Lower leg skin (tissue), 3 donors: ENCODE results near the gene GPR61.

Source experiments
- POLR2A ChIP-seq, 2 donors: fragments of 450-650 bp; IDR thresholded peaks; one replicate each; pipeline ENCODE4 v1.6.1; 2016 to 2017; ENCODE audit warnings: antibody characterized with exemption in 2 of 2, mild to moderate bottlenecking in 1 of 2, moderate library complexity in 1 of 2
- TF ChIP-seq, protein P1 (sequence below), 3 donors: fragments of 450-650 bp; IDR thresholded peaks; one replicate each; pipeline ENCODE4 v1.5.1; 2016; ENCODE audit warnings: antibody characterized with exemption in 3 of 3, mild to moderate bottlenecking in 3 of 3, moderate library complexity in 2 of 3

DNA sequence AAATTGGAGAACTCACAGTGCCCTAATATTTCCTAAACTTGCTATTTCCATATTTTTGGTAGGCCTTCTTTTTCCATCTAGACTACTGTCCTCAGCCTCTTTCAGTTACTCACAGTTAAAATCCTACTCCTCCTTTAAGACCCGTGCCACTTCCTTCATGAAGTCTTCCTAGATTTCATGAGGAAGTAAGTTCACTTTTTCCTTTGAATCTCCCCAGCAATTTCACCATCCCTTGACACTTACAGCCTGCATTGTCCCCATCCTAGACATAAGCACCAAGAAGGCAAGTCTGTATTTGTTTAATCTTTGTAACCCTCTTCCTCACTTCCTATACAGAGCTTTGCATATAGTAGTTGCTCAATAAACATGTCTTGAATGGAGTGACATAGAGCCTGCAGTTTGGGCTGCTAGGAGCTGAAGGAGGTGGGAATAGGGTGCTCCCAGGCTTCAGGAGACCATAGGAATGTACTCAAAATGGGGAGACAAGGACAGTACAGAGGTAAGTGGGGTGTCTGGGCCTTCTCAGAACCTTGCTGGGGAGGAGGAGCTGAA, 5.3 kb upstream of the GPR61 start:
- TF ChIP-seq, protein P1, sequence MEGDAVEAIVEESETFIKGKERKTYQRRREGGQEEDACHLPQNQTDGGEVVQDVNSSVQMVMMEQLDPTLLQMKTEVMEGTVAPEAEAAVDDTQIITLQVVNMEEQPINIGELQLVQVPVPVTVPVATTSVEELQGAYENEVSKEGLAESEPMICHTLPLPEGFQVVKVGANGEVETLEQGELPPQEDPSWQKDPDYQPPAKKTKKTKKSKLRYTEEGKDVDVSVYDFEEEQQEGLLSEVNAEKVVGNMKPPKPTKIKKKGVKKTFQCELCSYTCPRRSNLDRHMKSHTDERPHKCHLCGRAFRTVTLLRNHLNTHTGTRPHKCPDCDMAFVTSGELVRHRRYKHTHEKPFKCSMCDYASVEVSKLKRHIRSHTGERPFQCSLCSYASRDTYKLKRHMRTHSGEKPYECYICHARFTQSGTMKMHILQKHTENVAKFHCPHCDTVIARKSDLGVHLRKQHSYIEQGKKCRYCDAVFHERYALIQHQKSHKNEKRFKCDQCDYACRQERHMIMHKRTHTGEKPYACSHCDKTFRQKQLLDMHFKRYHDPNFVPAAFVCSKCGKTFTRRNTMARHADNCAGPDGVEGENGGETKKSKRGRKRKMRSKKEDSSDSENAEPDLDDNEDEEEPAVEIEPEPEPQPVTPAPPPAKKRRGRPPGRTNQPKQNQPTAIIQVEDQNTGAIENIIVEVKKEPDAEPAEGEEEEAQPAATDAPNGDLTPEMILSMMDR (IDR thresholded peaks at IDR 0.05): no peak
- no peak for TF ChIP-seq POLR2A (IDR thresholded peaks at IDR 0.05)
